Measurements from ENCODE around the gene TTLL7.

- TF ChIP-seq CTCF (IDR thresholded peaks at IDR 0.05) (no peak), POLR2A (IDR thresholded peaks at IDR 0.05) (no peak), EP300 (IDR thresholded peaks at IDR 0.05) (no peak)
Observed at GRCh38 chr1:83910461-83910860, 88.5 kb downstream of the TTLL7 start.

All from ovary (tissue), 3 donors.